Measurements from ENCODE around the gene FEN1.

Gene FEN1

GRCh38 chr11:61832754-61833153 is 40.0 kb downstream of the FEN1 start:
- Mint-ChIP-seq H3K27ac (no peak overlapping the region), H3K27me3 (peaks cover 13% of the 10 kb centered on the region), H3K4me3 (no peak overlapping the region), H3K9me3 (no peaks in the 10 kb centered on the region), H3K36me3 (no peaks in the 10 kb centered on the region), H3K4me1 (peaks cover 29% of the 10 kb centered on the region)

GRCh38 chr11:61833471-61833870 is 40.8 kb downstream of the FEN1 start:
- Mint-ChIP-seq H3K36me3 (no peaks in the 10 kb centered on the region), H3K4me1 (peaks cover 26% of the 10 kb centered on the region), H3K4me3 (peak overlapping the region; percentile 9)

GRCh38 chr11:61833926-61834277 is 41.2 kb downstream of the FEN1 start:
- peak overlapping the region; percentile 53 for H3K4me3 Mint-ChIP-seq
- no peaks in the 10 kb centered on the region for H3K36me3 Mint-ChIP-seq
- H3K9me3 Mint-ChIP-seq: no peaks in the 10 kb centered on the region
- peak overlapping the region; percentile 73 for H3K27ac Mint-ChIP-seq
- peaks cover 23% of the 10 kb centered on the region for H3K4me1 Mint-ChIP-seq
- H3K27me3 Mint-ChIP-seq: peaks cover 11% of the 10 kb centered on the region

More at GRCh38 chr11:61833471-61833870, 40.8 kb downstream of the FEN1 start:
- no peak overlapping the region for H3K27ac Mint-ChIP-seq
- H3K27me3 Mint-ChIP-seq: peaks cover 13% of the 10 kb centered on the region
- H3K9me3 Mint-ChIP-seq: no peaks in the 10 kb centered on the region

GRCh38 chr11:61834278-61835048 is 41.8 kb downstream of the FEN1 start:
- peaks cover 10% of the 10 kb centered on the region for H3K27me3 Mint-ChIP-seq
- H3K4me3 Mint-ChIP-seq: no peak overlapping the region
- H3K36me3 Mint-ChIP-seq: no peaks in the 10 kb centered on the region
- H3K9me3 Mint-ChIP-seq: no peaks in the 10 kb centered on the region
- no peak overlapping the region for H3K27ac Mint-ChIP-seq
- H3K4me1 Mint-ChIP-seq: peaks cover 23% of the 10 kb centered on the region

DNA sequence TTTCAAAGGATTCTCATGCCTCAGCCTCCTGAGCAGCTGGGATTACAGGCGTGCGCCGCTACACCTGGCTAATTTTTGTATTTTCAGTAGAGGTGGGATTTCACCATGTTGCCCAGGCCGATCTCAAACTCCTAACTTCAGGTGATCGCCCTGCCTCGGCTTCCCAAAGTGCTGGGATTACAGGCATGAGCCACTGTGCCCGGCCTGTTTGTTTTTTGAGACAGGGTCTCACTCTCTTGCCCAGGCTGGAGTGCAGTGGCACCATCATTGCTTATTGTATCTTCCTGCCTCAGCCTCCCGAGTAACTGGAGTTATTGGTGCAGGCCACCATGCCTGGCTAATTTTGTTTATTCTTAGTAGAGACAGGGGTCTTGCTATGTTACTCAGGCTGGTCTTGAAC is 43.5 kb downstream of the FEN1 start:
- H3K9me3 Mint-ChIP-seq: no peaks in the 10 kb centered on the region
- no peak overlapping the region for H3K27ac Mint-ChIP-seq
- H3K4me1 Mint-ChIP-seq: peaks cover 23% of the 10 kb centered on the region
- peaks cover 1% of the 10 kb centered on the region for H3K27me3 Mint-ChIP-seq
- no peak overlapping the region for H3K4me3 Mint-ChIP-seq
- H3K36me3 Mint-ChIP-seq: no peaks in the 10 kb centered on the region

DNA sequence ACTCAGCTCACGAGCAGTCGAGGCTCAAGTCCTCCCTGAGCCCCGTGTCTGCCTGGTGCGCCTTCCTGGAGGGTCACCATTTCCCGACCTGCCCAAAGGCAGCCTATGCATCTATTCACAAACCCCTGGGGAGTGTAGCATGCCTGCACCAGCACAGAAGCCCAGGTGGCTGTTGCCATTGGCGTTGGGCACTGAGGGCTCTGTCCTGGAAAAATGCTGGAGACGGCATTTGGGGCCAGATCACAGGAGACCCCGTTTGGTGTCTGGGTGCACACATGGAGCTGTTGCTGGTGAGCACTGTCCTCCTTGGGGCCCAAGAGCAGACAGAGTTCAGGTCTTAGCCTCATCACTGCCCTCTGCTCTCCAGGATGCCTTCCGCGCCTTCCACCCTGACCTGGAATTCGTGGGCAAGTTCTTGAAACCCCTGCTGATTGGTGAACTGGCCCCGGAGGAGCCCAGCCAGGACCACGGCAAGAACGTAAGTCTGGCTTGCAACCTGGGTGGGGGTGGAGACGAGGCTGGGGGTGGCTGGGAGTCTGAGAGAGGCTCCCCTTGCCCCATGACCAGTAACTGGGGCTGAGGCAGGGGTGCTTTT is 44.8 kb downstream of the FEN1 start:
- H3K36me3 Mint-ChIP-seq: no peaks in the 10 kb centered on the region
- H3K9me3 Mint-ChIP-seq: no peaks in the 10 kb centered on the region
- H3K27me3 Mint-ChIP-seq: no peaks in the 10 kb centered on the region
- H3K4me3 Mint-ChIP-seq: no peak overlapping the region
- H3K4me1 Mint-ChIP-seq: peaks cover 23% of the 10 kb centered on the region
- no peak overlapping the region for H3K27ac Mint-ChIP-seq

DNA sequence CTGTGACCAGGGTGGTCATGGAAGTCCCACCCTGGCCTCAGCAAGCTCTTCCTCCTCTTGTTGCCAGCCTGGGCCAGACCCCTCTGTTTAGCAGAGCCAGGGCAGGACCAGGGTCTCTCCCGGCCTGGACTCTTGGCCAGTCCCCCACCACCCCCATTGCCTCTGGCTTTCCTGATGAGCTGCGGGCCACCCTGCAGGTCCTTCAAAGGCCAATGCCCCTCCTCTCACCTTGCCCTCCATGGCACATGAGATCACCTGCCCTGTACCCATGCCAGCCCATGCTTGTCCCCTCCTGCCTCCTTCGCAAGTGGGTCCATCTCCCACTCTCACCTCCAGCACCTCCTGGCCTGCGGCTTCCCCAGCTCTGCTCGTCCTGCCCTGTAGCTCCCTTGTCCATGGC is 45.8 kb downstream of the FEN1 start:
- no peaks in the 10 kb centered on the region for H3K36me3 Mint-ChIP-seq
- H3K27me3 Mint-ChIP-seq: no peaks in the 10 kb centered on the region
- H3K27ac Mint-ChIP-seq: no peak overlapping the region
- H3K9me3 Mint-ChIP-seq: no peaks in the 10 kb centered on the region
- no peak overlapping the region for H3K4me3 Mint-ChIP-seq
- peaks cover 21% of the 10 kb centered on the region for H3K4me1 Mint-ChIP-seq

GRCh38 chr11:61838921-61839320 is 46.2 kb downstream of the FEN1 start:
- H3K4me1 Mint-ChIP-seq: peaks cover 16% of the 10 kb centered on the region
- H3K27ac Mint-ChIP-seq: no peak overlapping the region
- H3K27me3 Mint-ChIP-seq: no peaks in the 10 kb centered on the region
- no peaks in the 10 kb centered on the region for H3K36me3 Mint-ChIP-seq
- no peaks in the 10 kb centered on the region for H3K9me3 Mint-ChIP-seq
- no peak overlapping the region for H3K4me3 Mint-ChIP-seq

DNA sequence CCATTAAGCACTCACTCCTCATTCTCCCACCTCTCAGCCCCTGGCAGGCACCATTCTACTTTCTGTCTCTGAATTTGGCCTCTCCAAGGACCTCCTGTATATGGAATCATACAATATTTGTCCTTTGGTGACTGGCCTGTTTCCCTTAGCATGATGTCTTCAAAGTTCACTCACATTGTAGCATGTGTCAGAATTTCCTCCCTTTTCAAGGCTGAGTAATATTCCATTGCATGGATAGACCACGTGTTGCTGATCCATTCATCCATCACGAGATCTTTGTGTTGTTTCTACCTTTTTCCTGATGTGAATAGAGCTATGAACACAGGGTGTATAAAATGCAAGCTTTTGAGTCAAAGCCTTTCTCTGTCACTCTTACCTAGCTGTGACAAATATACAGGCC is 47.0 kb downstream of the FEN1 start:
- Mint-ChIP-seq H3K9me3 (no peaks in the 10 kb centered on the region), H3K36me3 (no peaks in the 10 kb centered on the region), H3K4me3 (no peak overlapping the region), H3K4me1 (peaks cover 9% of the 10 kb centered on the region), H3K27me3 (no peaks in the 10 kb centered on the region), H3K27ac (no peak overlapping the region)

- Mint-ChIP-seq H3K9me3 (no peaks in the 10 kb centered on the region), H3K27me3 (no peaks in the 10 kb centered on the region), H3K4me1 (peaks cover 5% of the 10 kb centered on the region), H3K36me3 (no peaks in the 10 kb centered on the region), H3K4me3 (no peak overlapping the region), H3K27ac (no peak overlapping the region)
Measured at GRCh38 chr11:61840371-61840770, 47.7 kb downstream of the FEN1 start.

GRCh38 chr11:61841636-61842527 is 49.2 kb downstream of the FEN1 start:
- Mint-ChIP-seq H3K27ac (no peak overlapping the region), H3K27me3 (no peaks in the 10 kb centered on the region), H3K9me3 (no peaks in the 10 kb centered on the region), H3K4me1 (no peaks in the 10 kb centered on the region), H3K36me3 (no peaks in the 10 kb centered on the region), H3K4me3 (no peak overlapping the region)

GRCh38 chr11:61842528-61842820 is 49.8 kb downstream of the FEN1 start:
- no peaks in the 10 kb centered on the region for H3K9me3 Mint-ChIP-seq
- H3K4me1 Mint-ChIP-seq: no peaks in the 10 kb centered on the region
- H3K36me3 Mint-ChIP-seq: no peaks in the 10 kb centered on the region
- H3K27ac Mint-ChIP-seq: no peak overlapping the region
- H3K27me3 Mint-ChIP-seq: no peaks in the 10 kb centered on the region
- no peak overlapping the region for H3K4me3 Mint-ChIP-seq

DNA sequence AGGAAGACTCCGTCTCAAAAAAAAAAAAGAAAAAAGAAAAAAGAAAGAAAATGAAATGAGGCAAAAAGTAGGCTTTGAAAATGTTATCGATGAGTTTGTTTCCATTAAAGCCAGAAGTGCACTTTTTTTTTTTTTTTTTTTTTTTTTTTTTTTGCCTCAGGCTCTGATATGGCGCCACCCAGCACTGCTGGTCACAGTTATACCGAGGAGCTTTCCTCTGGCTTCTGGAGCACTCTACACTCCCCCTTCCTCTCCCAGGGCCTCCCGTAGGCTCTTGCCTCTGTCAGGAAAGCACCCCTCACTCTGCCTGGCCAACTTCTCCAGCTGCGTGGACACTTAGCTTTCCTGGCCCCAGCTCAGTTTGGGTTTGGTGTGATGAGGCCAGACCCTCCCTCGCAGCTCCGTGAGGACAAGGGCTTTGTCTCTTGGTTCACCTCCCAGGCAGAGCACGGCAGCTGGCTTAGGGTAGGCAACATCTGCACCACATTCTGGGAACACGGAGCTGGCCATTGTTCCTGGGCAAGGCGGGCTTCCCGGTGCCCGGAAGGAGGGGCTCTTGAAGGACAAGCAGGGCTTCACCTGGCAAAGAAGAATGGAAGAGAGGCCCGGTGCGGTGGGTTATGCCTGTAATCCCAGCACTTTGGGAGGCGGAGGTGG is 52.3 kb downstream of the FEN1 start:
- Mint-ChIP-seq H3K27ac (no peak overlapping the region), H3K4me3 (no peak overlapping the region), H3K4me1 (no peaks in the 10 kb centered on the region), H3K27me3 (no peaks in the 10 kb centered on the region), H3K9me3 (no peaks in the 10 kb centered on the region), H3K36me3 (no peaks in the 10 kb centered on the region)

- Mint-ChIP-seq H3K9me3 (no peaks in the 10 kb centered on the region), H3K27me3 (no peaks in the 10 kb centered on the region), H3K4me1 (no peaks in the 10 kb centered on the region), H3K36me3 (no peaks in the 10 kb centered on the region), H3K27ac (no peak overlapping the region), H3K4me3 (no peak overlapping the region)
Measured at GRCh38 chr11:61846362-61847020, 53.8 kb downstream of the FEN1 start.

Measured in activated naive CD4-positive, alpha-beta T cell treated with anti-CD3 and anti-CD28 coated beads, Interleukin-2, amount 50 U/mL, for 24 hours (primary cell).